A204.1 (cell line): ENCODE results near the gene SHISA2.
"Not testable (repeated sequence)": the region's sequence is repeated elsewhere in the genome, so short reads cannot be mapped to it uniquely, and the experiment has no call there.

ENCODE experiments used
- FAIRE-seq: peaks from 2 replicates; lab custom pipeline; 2012; peaks lifted over from hg19 to GRCh38; lab: Jason Lieb, UNC

The SHISA2 gene

DNA sequence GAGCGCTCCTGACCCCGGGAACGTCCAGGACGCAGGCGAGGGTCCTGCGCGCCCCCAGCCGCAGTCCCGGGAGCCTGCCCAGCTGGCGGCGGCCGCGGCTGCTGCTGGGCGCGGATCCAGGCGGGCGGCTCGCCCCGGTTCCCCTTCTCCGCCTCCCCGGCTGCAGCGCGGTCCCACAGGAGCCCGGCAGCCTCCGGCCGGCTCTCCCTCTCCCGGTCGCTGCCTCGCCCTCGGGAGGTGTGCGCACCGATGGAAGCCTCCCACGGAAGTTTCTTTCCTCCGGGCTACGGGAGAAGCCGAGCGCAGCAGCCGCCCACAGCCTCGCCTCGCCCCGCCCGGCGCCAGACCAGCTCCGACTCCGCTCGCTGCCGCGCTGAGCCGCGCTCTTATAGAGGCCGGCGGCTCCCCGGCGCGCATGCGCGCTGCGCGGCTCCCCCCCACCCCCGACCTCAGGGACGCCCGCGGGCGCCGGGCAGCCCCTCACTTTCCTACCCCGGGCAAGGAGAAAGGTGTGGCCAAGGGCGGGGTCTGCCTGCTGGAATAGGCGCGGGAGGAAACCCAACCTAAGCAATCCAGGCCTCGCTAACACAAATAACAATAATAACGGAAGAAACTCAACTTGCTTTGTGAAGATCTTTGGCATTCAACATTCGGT, at the start of gene SHISA2:
Gene SHISA2 (minus strand): TSS at position 360 of the 655 bp plus-strand sequence. CDS start 1,041 bp downstream, outside the sequence.
- no peak for FAIRE-seq

DNA sequence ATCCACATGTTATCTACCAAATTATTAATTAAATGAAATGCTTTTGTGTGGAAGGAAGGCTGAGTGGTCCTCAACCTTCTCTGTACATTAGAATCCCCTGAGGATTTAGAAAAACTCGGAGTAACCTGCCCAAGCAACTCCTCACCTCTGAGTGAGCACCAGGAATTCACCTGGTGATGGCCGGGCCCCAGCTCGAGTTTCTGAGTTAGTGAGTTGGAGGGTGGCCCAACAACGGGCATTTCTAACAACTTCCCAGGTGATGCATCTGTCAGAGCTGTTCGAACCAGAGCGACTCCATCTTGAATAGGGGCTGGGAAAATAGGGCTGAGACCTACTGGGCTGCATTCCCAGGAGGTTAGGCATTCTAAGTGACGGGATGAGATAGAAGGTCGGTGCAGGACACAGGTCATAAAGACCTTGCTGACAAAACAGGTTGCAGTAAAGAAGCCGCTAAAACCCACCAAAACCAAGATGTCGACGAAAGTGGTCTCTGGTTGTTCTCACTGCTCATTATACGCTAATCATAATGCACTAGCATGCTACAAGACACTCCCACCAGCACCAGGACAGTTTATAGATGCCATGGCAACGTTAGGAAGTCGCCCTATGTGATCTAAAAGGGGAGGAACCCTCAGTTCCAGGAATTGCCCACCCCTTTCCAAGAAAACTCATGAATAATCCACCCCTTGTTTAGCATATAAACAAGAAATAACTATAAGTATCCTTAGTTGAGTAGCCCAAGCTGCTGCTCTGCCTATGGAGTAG, 44.2 kb upstream of the SHISA2 start:
- FAIRE-seq, result no peak

DNA sequence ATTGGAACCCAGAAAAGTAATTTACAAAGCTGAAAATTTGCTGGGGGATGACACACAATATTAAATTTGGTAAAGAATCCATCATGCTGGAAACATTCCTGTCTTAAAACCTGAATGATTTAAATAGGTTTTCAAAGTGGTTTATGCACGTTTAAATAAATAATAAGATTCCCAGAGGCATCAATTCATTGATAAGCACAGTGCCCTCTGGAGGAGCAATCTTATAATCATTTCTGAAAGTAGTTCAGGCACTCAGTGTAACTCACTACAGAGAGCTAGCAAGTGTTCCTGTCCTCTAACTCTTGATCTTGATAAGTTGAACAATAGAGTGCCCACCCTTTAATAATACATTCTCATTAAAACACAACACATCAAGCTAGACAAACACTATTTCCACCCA, 43.5 kb upstream of the SHISA2 start:
- FAIRE-seq, result no peak

DNA sequence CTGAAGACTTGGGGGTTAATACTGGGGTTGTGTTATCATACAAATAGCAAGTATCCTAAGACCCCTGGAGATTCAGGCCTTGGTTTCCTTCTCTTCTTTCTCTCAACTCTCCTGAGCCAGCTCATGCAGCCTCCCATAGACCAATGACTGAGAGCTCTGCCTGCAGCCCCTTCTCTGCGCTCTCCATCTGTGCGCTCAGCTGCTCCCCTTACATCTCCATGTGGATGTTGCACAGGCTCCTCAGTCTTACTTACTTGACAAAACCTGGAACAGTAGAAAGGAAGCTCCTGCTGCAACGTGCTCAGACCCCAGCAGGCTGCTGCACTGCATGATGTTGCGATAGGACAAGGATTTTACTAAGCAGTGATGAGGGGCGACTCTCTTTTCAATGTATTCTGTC, 25.0 kb upstream of the SHISA2 start:
- FAIRE-seq, result not testable (repeated sequence)

DNA sequence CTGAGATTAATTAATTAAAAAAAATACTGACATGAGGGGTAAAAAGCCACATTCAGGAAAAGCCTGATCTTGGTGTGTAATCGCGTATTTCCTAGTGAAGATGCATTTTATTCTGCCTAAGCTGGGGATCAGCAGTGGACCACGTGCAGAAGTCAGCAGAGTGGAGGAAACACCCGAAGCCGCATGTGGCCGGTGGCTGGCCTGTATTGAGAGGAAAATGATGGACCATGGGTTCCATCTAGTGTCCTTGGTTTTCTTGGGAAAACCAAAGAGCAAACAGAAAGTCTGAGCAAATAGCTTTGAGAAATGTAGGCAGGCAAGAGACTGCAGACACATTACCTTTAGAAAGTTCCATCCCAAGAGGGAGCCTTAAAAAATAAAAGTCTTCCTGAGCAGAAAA, 23.7 kb upstream of the SHISA2 start:
- no peak for FAIRE-seq

DNA sequence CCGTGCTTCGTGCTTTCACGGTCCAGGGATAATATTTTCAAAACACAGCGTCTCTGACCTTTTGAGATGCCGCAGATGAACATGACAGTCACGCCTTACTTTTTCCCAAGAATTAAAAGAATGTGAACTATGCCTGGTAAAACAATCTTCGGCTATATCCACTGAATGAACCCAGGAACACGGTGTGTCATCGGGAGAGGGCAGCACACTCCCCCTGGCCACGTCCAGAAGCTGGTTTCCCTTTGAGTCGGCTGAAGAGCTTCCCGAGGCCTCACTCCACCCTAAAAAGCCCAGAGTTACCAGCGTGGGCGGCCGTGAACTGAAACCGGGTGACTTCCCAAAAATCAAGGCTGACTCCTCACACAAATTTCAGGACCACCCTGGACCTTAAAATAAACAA, 22.9 kb upstream of the SHISA2 start:
- FAIRE-seq, result no peak

DNA sequence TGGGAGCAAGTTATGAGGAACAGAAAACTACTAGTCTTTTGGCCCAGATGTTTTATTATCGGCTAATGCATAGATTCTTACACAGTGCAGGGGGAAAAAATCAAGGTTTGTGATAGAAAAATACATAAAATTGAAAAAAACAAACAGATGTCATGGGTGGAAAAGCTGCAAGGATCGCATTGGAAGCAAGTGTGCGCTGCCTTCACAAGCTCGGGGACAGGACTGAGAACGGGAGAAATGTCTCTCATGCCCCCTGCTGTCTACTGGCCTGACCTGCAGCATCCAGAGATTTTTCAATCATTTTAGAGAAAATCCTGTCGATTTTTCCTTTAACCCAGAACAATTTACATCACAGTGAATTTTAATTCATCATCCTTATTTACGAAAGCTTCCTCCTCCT, 20.5 kb upstream of the SHISA2 start:
- peak; percentile 99 for FAIRE-seq

DNA sequence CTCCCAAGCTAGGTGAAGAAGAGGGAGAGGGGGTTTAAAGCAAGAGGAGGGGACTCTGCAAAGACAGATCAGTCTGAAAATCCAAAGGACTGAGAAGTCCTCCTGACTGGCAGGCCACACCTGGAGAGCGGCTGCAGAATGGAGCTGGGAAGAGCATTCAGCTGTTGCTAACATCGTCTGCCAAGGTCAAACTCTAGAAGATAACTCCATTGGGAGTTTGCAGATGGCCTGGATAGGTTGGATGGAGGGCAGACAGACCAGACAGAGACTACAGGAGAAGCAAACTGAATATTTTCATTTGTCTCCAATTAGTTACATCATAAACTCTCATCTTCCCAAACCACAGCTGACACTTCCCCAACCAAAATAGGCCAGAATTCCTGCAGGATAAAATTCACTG, 19.9 kb upstream of the SHISA2 start:
- FAIRE-seq, result no peak

DNA sequence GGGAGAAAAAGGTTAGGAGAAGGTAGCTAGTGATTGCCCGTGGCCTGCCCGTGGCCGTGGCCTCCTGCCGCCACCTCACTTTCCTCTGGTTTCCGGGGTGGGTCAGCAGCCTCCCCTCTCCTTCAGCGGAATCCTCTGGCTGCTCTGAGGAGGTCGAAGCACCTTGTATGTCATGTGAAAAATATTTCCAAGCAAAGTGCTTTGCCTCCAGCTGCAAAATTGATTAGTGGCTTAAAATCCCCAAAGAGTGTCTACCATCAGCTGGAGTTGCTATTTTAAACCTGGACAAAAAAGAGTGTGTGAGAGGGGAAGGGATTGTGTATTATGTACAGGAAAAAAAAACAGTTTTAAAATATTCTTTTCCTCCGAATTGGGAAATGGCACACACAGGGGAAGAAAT, 17.8 kb upstream of the SHISA2 start:
- FAIRE-seq, result not testable (repeated sequence)

DNA sequence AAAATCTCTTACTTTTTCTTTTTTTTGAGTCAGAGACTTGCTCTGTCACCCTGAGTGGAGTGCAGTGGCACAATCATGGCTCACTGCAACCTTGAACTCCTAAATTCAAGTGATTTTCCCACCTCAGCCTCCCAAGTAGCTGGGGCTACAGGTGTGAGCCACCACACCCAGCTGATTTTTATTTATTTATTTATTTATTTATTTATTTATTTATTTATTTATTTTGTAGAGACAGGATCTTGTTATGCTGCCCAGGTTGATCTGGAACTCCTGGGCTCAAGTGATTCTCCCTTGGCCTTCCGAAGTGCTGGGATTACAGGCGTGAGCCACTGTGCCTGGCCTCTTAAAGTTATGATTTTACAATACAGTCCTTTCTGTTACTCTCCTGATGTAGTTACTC, 16.6 kb upstream of the SHISA2 start:
- not testable (repeated sequence) for FAIRE-seq

DNA sequence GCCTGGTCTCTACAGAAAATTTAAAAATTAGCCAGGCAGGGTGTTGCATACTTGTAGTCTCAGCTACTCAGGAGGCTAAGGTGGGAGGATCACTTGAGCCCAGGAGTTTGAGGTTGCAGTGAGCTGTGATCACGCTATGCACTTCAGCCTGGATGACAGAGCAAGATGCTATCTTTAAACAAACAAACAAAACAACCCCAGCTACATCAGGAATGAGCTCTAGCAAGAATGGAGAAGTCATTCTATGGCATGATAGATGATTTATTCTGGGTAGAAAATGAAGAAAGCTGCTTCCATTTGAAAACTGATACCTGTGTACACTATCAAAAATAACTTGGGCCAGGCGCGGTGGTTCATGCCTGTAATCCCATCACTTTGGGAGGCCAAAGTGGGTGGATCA, 15.8 kb upstream of the SHISA2 start:
- no peak for FAIRE-seq

DNA sequence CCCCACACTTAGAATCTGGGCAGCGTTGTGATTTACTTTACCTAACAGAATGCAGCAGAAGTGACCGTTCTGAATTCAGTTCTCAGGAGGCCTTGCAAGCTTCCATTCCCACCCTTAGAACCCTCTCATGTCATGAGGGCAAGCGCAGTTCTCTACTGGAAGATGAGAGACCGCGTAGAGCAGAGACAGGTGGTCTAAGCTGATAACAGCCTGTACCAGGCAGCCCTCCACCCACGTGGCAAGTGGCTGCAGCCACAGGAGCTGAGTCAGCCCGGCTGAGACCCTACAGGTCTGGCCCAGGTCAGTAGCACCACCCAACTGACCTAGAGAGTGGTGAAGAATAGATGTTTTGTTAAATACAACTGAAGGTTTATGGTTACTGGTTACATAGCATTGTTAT, 14.7 kb upstream of the SHISA2 start:
- FAIRE-seq, result not testable (repeated sequence)

DNA sequence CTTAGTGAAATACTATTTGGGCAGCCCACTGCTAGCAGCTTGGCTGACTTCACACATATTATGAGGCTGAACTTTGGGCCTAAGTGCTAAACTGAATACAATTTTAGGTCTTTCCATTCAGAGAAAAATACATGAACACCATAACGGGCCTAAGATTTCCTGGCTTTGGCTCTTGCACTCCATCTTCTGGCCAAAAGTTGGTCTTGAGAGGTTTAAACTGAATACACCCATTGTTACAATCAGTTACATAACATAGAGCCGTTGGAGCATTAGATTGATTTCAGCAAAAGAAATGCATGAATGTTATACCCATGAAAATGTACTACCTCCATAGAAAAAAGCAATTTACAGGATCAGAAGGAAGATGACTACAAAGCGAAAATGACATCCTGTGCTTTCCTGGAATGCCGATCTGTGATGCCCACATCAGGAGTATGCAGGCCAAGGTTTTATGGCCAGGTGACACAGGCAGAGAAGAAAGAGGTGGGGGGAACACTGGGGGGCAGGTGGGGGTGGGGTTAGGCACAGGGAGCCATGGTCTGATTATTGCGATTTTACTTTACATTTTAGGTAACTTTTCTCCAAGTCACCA, 11.1 kb upstream of the SHISA2 start:
- peak; percentile 94 for FAIRE-seq

DNA sequence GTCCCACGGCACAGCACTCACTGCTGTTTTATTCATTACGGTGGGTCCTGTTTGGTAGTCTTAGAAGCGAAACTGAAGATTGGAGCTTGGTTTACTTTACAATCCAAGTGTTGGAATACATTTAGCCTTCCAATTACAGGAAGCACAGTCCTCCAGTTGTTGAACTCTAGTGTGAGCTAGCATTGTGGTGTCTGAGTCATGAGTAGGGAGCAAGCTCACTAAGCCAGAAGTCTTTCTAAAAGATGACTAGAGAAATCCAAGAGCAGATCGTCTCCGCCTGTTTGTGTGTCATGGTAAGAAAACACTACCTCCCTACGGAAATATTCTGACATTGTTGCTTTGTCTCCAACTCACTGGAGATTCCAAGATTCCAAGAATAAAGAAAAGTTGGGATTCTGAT, 10.1 kb upstream of the SHISA2 start:
- no peak for FAIRE-seq

DNA sequence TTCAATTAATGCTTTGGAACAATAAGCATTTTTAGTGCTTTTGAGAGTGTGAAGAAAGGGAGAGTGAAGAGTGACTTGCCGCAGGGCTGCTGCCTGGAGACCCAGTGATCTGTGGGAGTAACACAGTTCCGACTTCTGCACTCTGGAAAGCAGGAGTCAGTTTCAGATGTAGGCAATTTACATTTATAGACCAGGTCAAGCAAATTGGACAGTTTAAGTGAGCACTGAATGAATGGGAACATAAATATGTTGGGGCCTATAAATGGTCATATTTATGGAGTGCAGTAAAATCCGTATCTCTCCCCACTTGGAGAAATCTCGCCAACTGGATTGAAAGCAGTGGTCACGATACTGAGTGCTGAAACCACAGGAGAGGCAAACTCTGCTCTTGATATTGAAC, 9.4 kb upstream of the SHISA2 start:
- FAIRE-seq, result no peak

DNA sequence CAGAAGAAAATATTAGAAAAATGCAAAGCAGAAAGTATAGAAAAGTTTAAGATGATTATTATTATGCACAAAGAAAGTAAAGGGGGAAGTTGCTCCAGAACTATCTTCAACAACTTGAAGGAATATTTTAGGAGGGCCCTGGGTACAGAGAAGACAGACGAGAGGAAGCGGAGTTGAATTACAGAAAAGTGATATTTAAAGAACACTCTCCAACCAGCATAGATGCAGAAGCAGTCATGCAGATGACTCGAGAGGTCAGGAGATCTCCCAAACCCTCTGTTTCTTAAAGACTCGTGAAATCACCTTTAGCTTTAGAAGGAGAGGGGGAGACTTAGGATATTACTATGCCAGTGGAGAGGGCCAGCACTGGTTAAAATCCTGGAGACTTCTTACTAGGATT, 8.5 kb upstream of the SHISA2 start:
- FAIRE-seq, result no peak

DNA sequence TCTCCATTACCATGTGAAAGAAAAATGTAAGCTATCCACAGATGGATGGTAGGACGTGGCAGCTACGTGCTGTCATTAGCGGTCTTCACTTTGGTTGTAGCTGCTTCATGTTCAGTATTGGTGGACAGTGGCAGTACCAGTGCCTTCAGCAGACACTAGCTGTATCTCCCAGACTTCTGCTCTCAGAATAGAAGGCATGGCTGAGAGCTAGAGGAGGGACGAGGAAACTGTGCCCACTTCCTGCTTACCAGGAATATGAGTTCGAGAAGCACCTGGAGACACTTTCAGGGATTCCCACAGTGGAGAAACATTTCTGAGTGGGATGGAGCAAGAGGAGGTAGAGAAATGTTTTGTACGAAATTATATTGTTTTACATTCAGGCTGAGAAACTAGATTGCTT, 6.9 kb upstream of the SHISA2 start:
- no peak for FAIRE-seq

DNA sequence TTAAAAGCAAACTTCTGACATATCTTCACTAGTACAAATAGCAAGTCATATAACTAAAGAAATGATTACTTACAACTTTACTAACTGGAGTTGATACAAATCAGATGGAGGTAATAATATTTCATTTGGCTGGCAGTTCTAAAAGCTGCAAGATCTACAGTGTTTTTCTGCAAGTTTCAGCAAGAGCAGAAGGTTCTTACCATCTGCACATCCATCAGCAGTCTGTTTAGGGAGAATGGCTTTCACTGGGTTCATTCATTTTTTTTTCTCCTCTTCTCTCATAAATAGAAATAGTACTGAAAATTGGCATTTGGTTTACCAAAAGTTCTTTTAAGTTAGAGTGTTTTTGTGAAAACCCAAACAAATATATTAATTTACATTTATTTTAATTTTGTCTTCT, 3.1 kb upstream of the SHISA2 start:
- no peak for FAIRE-seq

DNA sequence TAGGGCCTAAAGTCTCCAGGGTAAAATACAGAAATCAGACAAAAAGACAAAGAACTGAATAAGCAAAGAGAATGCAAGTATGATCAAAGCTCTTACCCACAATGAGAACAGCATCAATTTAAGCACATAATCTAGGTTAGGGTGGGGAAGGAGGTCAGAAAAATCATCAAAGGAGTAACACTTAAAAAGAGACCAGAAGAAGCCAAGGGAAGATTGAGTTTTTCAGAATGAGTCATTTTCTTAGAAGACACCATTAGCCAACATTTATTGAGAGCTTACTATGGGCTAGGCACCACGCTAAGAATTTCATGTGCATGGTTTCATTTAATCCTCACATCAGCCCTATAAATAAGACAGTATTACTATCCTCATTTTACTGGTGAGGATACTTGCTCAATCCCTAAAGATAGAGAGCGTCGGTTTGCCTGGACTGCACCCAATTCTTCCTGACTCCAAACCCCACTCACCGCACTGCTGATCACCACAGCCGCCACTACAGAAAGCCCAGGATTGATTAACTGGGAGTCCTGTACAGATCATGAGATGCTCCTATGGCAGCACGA, 1.7 kb upstream of the SHISA2 start:
- FAIRE-seq, result no peak

DNA sequence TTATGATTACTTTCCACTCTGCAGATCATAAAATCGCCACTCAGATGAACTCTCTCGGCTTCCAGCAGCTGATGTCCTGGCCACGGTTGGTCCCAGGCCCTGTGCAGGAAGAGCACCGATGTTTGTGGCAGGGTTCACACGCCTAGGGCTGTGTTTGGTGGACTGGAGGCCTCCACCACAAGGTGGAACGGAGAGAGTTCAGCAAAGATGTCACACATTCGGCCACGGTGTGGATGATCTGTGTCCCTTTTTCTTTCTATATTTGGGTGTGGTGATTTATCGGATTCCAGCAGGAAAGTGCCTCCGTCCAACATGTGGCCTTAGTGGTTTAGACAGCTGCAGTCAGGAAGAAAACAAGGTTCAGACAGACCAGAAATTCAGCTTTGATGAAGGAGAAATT, 521 bp upstream of the SHISA2 start:
- no peak for FAIRE-seq

DNA sequence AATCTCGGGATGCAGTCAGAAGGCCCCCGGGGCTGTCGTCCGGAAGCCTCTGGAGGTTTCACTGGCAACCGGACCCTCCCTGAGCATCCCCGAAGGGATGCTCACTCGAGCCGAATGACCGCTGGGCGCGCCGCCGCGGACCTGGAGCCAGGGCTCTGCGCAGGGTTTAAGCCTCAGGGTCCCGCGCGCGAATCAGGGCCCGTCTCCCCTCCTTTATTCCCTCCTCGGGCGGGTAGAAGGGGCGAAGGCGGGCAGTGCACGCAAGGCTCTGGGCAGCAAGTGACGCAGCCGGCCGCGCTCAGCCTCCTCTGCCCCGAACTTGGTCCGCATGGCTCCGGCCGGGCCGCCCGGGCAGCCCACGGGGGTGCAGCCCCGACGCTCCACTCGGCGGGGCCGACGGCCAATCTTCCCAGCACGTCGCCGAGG, 572 bp downstream of the SHISA2 start:
- FAIRE-seq, result no peak

DNA sequence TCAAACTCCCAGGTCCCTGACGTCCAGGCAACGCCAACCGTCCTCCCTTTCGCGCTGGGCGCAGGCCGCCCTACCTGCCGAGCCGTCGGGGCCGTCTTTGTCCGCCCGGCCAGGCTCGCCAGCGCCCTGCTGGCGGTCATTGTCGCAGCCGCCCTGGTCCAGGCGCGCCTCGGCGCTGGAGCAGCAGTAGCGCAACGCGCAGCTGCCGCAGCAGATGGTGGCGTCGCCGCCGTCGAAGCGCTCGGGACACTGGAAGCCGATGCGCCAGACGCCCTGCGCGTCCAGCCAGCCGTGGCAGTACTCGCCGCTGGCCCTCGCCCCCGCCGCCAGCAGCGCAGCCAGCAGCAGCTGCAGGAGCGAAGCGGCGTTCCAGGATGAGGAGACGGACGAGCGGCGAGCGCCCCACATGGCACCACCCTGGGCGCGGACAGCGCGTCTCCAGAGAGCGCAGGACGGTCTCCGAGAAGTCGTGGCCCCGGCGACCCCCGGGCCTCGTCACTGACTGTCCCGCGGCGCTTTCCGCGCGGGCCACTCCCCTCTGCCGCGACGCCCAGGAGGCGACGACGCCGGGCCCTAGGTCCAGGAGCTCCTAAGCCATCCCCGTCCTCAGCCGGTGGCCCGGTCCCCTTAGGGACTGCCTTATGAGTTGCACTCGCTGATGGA, 1.1 kb downstream of the SHISA2 start:
- no peak for FAIRE-seq

DNA sequence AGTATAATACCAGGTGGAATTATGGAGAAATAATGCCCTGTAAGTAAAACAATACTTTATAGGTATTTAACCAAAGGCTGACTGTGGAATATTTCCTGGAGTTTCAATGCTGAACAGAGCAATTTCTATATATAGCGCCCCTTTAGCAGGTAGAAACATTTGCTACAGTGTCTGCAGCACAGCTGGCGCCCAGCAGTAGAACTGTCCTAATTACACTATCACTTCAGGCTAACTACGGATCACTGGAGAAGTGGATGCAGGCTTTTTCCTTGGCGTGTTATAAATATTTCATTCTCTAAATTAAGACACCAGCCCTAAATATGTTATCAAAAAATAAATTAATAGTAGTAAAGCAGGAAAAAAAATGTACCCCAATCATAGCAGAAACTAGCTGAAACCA, 3.1 kb downstream of the SHISA2 start:
- no peak for FAIRE-seq
